HG03521 (cell line): ENCODE results near the gene UBE2L5.

Source experiments
- ATAC-seq: cut with Tn5 transposase; IDR thresholded peaks from one replicate; pipeline ENCODE4 v1.9.1; 2021; ENCODE audit warnings: mild to moderate bottlenecking, moderate library complexity; ENCODE audit not compliant: unreplicated experiment

Gene UBE2L5

GRCh38 chr13:30466841-30467252 is 44.6 kb downstream of the UBE2L5 start:
- no peak for ATAC-seq

- no peak for ATAC-seq
These were observed 51.4 kb downstream of the UBE2L5 start for GRCh38 chr13:30473675-30474074.

GRCh38 chr13:30477346-30478195 is 55.3 kb downstream of the UBE2L5 start:
- ATAC-seq, result peak; percentile 92
